ENCODE measurements around the gene DDX4. TPM values are rescaled to one million over a fixed set of nuclear protein-coding genes. Genes with fewer than 3 reads are reported as not detected.

DDX4 gene
- total RNA-seq, 1 donor from 2014 or later: not detected

DNA sequence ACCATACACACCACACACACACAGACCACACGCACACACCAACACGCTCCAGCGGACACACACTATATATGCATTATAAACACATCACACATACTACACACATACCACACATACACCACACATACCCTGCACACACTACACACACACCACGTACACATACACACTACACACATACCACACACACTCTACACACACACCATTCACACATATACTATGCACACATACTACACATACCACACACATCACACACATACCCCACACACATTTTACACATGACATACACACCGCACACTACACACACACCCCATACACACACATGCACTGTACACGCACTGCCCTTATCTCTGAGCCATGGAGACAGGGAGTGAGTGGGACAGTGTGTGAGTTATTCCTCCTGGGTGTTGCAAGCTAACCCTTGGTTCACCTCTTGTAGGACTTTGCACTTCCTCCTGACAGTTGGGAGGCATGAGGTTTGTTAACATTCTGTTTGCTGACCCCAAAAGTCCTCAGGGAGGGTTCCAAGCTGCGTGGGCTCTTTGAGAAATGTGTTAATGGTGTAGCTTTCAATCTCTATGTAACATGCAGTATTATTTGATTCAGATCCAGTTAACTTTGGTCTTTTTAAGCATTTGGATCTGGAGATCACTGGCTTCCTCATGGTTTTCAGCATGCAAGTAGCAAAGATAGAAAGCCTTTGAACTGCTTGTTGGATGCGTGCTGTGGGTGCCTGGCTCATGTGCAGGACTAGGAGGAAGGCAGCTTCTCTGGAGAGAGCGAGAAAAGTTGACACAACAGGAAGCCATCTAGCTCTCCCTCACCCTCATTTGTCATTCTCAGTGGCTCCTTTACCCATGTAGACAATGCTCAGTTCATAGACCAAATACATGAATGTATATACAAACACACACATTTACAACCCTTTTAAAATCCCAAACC, 127.0 kb downstream of the DDX4 start:
- DNase-seq (no peak), ATAC-seq (peak; percentile 80)
- TF ChIP-seq, protein P1, sequence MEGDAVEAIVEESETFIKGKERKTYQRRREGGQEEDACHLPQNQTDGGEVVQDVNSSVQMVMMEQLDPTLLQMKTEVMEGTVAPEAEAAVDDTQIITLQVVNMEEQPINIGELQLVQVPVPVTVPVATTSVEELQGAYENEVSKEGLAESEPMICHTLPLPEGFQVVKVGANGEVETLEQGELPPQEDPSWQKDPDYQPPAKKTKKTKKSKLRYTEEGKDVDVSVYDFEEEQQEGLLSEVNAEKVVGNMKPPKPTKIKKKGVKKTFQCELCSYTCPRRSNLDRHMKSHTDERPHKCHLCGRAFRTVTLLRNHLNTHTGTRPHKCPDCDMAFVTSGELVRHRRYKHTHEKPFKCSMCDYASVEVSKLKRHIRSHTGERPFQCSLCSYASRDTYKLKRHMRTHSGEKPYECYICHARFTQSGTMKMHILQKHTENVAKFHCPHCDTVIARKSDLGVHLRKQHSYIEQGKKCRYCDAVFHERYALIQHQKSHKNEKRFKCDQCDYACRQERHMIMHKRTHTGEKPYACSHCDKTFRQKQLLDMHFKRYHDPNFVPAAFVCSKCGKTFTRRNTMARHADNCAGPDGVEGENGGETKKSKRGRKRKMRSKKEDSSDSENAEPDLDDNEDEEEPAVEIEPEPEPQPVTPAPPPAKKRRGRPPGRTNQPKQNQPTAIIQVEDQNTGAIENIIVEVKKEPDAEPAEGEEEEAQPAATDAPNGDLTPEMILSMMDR (IDR thresholded peaks at IDR 0.05): no peak
- Histone ChIP-seq H3K27me3 (no peaks in the 10 kb centered on the region), H3K9me3 (no peaks in the 10 kb centered on the region), H3K4me1 (no peaks in the 10 kb centered on the region), H3K27ac (no peak overlapping the region), H3K4me3 (no peak overlapping the region), H3K36me3 (no peaks in the 10 kb centered on the region)
- intact Hi-C loops (cut with DNase I): no loop called here

- no peaks in the 10 kb centered on the region for H3K27me3 ChIP-seq
- no peaks in the 10 kb centered on the region for H3K4me1 ChIP-seq
- TF ChIP-seq, protein P1 (IDR thresholded peaks at IDR 0.05): no peak
- intact Hi-C loops (cut with DNase I): no loop called here
- no peaks in the 10 kb centered on the region for H3K9me3 ChIP-seq
- H3K27ac ChIP-seq: no peak overlapping the region
- no peak overlapping the region for H3K4me3 ChIP-seq
- ATAC-seq (no peak), DNase-seq (no peak)
- no peaks in the 10 kb centered on the region for H3K36me3 ChIP-seq
Measured at GRCh38 chr5:55865831-55866230, 128.0 kb downstream of the DDX4 start.

- ATAC-seq: no peak
- TF ChIP-seq, protein P1 (IDR thresholded peaks at IDR 0.05): no peak
- intact Hi-C loops (cut with DNase I): no loop called here
- H3K4me3 ChIP-seq: no peak overlapping the region
- no peaks in the 10 kb centered on the region for H3K9me3 ChIP-seq
- no peak overlapping the region for H3K27ac ChIP-seq
- H3K27me3 ChIP-seq: no peaks in the 10 kb centered on the region
- H3K36me3 ChIP-seq: no peaks in the 10 kb centered on the region
- no peaks in the 10 kb centered on the region for H3K4me1 ChIP-seq
- DNase-seq: no peak
Measured at GRCh38 chr5:55866485-55866884, 128.6 kb downstream of the DDX4 start.

Other genes starting within 250 kb of the DDX4 start
- gene PLPP1, start 203.1 kb upstream of the DDX4 start, total RNA-seq: 56.1 TPM
- gene SLC38A9, start 25.7 kb upstream of the DDX4 start, total RNA-seq: 24.7 TPM
- gene IL31RA, start 113.3 kb downstream of the DDX4 start, total RNA-seq: 0.14 TPM

Measured in upper lobe of right lung (tissue), 1 donor.